ENCODE measurements around the gene ST3GAL5.

Gene ST3GAL5

GRCh38 chr2:85866165-85866659 is 22.6 kb downstream of the ST3GAL5 start:
- no peak for DNase-seq (ENCODE audit: low read depth)

- DNase-seq (ENCODE audit: low read depth) = no peak
These were observed 23.1 kb downstream of the ST3GAL5 start for GRCh38 chr2:85865539-85866164.

- DNase-seq (ENCODE audit: low read depth) = no peak
These were observed 24.1 kb downstream of the ST3GAL5 start for GRCh38 chr2:85864654-85865053.

GRCh38 chr2:85862426-85862825 is 26.4 kb downstream of the ST3GAL5 start:
- no peak for DNase-seq (ENCODE audit: low read depth)

GRCh38 chr2:85861650-85862049 is 27.1 kb downstream of the ST3GAL5 start:
- DNase-seq (ENCODE audit: low read depth) = no peak

GRCh38 chr2:85861180-85861579 is 27.6 kb downstream of the ST3GAL5 start:
- DNase-seq (ENCODE audit: low read depth) = no peak

- no peak for DNase-seq (ENCODE audit: low read depth)
These were observed 29.9 kb downstream of the ST3GAL5 start for GRCh38 chr2:85858841-85859240.

GRCh38 chr2:85854897-85855296 is 33.9 kb downstream of the ST3GAL5 start:
- no peak for DNase-seq (ENCODE audit: low read depth)

- no peak for DNase-seq (ENCODE audit: low read depth)
These were observed 34.7 kb downstream of the ST3GAL5 start for GRCh38 chr2:85854166-85854509.

GRCh38 chr2:85853499-85854165 is 35.2 kb downstream of the ST3GAL5 start:
- DNase-seq (ENCODE audit: low read depth) = no peak

- no peak for DNase-seq (ENCODE audit: low read depth)
These were observed 35.8 kb downstream of the ST3GAL5 start for GRCh38 chr2:85852937-85853498.

- DNase-seq (ENCODE audit: low read depth) = no peak
These were observed 36.5 kb downstream of the ST3GAL5 start for GRCh38 chr2:85852152-85852840.

GRCh38 chr2:85851253-85852151 is 37.3 kb downstream of the ST3GAL5 start:
- DNase-seq (ENCODE audit: low read depth) = no peak

- DNase-seq (ENCODE audit: low read depth) = no peak
These were observed 38.3 kb downstream of the ST3GAL5 start for GRCh38 chr2:85850451-85850850.

GRCh38 chr2:85847051-85847588 is 41.7 kb downstream of the ST3GAL5 start:
- no peak for DNase-seq (ENCODE audit: low read depth)

GRCh38 chr2:85846411-85846810 is 42.4 kb downstream of the ST3GAL5 start:
- peak; percentile 63 for DNase-seq (ENCODE audit: low read depth)

GRCh38 chr2:85844486-85844885 is 44.3 kb downstream of the ST3GAL5 start:
- no peak for DNase-seq (ENCODE audit: low read depth)

GRCh38 chr2:85843543-85843942 is 45.2 kb downstream of the ST3GAL5 start:
- DNase-seq (ENCODE audit: low read depth) = no peak

- no peak for DNase-seq (ENCODE audit: low read depth)
These were observed 48.7 kb downstream of the ST3GAL5 start for GRCh38 chr2:85840091-85840490.

GRCh38 chr2:85839461-85839860 is 49.3 kb downstream of the ST3GAL5 start:
- DNase-seq (ENCODE audit: low read depth) = no peak

GRCh38 chr2:85838641-85839040 is 50.1 kb downstream of the ST3GAL5 start:
- no peak for DNase-seq (ENCODE audit: low read depth)

- no peak for DNase-seq (ENCODE audit: low read depth)
These were observed 50.6 kb downstream of the ST3GAL5 start for GRCh38 chr2:85838181-85838580.
